Left cardiac atrium (tissue), 4 donors: ENCODE data around the gene EXTL2. TPM values are rescaled to one million over a fixed set of nuclear protein-coding genes. Genes with fewer than 3 reads are reported as not detected.
"Not testable (repeated sequence)": the region's sequence is repeated elsewhere in the genome, so short reads cannot be mapped to it uniquely, and the experiment has no call there.

Experiments used
- ATAC-seq, 2 donors: fragments of 200-7000 bp; cut with Tn5 transposase; one replicate each; pipeline ENCODE4 v1.9.1; 2020; ENCODE audit warnings: mild to moderate bottlenecking in 2 of 2, moderate library complexity in 2 of 2
- DNase-seq: peaks from one replicate; pipeline ENCODE4 v3.0.0-alpha.2; 2020
- intact Hi-C, 2 donors: fragments of 100-400 bp; cut with DNase I; formaldehyde crosslinking; loops; one replicate each; pipeline versions ENCODE4 v1.14.1 to v1.15.1; 2022 to 2023
- total RNA-seq, 2 donors: library from RNA; stranded (reverse); fragmentation: NEBNext Ultra II Directional; extraction: Animal tissue kit (Norgen Biotek cat#: 25700); gene quantifications; one replicate each; pipeline ENCODE4 v1.2.1, GENCODE V29; 2021
- donor health status: DM: no; HTN: yes; CAD: no.
- donor health status: DM: no; HTN: yes; CAD: no; lungs with severe emphysema.
- donor health status: DM: yes; HTN: yes; CAD: no.
- donor health status: Dilated cardiomyopathy.

EXTL2 gene
- total RNA-seq, 2 donors from 2014 or later, result 6.7 to 10.9 TPM

DNA sequence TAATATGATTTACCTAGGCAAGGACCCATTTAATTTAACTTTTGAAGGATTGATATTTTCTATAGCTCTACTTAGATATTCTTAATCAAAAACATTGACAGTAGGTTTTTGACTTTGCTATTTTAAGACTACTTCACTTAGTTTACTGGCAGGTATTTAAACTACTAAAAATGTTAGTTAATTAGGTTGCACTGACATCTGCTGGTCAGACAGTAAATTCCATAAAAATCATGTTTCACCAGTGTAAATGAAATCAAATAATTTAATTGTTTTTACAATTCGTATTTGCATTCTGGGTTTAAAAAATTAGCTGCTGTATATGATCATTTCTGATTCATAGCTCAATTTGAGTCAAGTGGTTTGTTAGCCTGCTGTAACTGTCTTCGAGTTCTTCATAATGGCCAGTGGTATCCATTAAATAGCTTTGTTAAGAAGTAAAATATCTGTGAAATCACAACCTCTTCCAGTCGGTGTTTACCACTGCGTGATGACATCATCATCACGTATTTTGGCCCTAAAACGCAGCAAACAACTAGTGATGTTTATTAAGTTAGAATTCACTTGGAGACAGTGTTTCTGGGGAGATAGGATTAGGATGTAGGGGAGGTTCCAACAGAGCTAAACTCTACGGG lies 26.2 kb downstream of the EXTL2 start:
- DNase-seq (no peak), ATAC-seq (peak in 1 of 2 donors; percentile 17)
- intact Hi-C loops, result loop anchor here (2.0 to 10.0 kb wide), 3 partner anchors 406 to 1054 kb away; no protein-coding TSS in a partner anchor

DNA sequence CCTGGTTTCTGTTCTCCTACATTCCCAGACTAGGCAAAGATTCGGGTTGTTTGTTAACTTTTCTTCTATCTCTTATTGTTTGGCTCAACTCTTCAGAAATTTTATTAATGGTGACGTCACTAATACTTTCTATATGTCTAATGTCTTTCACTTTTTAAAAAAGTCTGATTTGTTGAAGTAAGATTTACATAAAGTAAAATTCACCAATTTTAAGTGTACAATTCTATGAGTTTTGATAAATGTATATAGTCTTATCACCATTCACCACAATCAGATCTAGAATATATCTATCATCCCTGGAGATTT lies 27.8 kb downstream of the EXTL2 start:
- intact Hi-C loops, result loop anchor here (2.0 to 10.0 kb wide), 3 partner anchors 260 to 1052 kb away; no protein-coding TSS in a partner anchor
- ATAC-seq (no peak), DNase-seq (no peak)

DNA sequence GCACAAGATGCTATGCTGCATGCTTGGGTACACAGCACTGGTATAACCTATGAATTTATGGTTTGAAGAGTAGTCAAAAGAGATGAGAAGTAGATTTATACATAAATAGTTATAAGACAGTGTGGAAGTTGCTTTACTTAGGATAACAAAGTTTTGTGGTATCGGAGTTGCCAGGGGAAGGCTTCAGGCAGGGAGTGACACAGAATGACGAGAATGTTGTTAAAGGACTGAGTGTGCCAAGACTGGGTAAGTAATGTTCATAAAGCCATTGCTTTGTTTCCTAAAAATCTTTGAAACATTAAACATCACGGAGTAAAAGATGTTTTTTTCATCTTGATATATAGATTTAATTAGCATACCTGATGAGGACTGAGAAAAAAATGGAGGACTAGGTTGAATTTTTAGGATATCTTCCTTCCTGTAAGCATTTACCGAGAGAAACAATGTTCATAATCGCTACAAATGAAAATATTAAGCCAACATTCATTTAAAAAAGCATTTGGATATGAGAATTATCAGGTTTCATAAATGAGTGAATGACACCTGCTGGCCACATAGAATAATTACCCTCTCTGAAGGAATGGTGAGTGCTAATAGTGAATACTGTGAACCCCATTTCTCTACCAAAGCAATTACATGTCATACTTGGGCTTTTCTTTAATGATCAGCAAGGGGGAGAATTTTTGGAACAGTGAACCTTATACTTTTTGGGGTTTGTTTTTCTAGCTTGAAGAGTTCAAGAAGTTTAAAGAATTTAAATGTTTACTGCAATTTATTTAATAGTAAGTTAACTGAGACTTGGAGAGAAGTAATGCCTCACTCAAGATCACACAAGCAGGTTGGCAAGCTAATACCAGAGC lies 28.4 kb downstream of the EXTL2 start:
- DNase-seq, result no peak
- intact Hi-C loops, result loop anchor here (2.0 to 10.0 kb wide), 3 partner anchors 259 to 1051 kb away; no protein-coding TSS in a partner anchor

DNA sequence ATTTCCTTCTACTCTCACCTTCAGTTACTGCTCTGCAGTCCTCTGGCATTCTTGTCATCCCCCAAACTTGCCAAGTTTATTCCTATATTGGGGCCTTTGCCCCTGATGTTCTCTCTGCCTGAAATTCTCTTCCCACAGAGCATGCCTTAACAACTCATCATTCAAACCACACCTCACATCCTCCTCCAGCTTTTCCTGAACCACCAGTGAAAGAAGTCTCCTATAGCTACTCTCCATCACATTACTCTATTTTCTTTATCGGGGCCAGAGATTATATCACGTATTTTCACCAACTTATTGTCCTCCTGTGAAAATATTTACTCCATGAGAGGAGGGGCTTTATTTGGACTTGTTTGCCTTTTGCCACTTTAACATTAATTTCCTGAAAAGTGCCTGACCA lies 32.1 kb downstream of the EXTL2 start:
- DNase-seq (no peak), ATAC-seq (peak in 1 of 2 donors; percentile 44)
- intact Hi-C loops, result loop anchor here in 1 of 2 donors (5.0 to 10.0 kb wide), 2 partner anchors 250 to 1048 kb away; no protein-coding TSS in a partner anchor

More for the DNA sequence above, 28.4 kb downstream of the EXTL2 start:
- peak; percentile 62 to 70 for ATAC-seq

DNA sequence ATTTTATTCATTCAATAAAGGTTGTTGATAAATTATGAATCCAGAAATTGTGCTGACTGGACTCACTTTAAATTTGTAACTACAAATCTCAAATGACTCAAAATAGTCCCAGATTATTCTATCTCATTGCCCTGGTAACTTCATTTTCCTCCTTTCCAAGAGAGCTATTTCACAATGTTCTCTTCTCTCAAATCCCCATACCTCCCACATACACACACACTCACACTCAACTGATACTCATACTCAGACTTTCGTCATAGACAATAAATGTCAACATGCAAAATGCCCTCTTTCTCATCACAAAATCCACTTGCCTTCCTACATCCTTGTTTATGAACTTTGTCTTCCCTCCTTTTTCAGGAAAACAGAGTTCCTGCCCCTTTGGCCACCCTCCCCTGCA lies 33.3 kb downstream of the EXTL2 start:
- ATAC-seq, result peak in 1 of 2 donors; percentile 79
- intact Hi-C loops, result loop anchor here in 1 of 2 donors (5.0 to 10.0 kb wide), 2 partner anchors 249 to 1047 kb away; no protein-coding TSS in a partner anchor

GRCh38 chr1:100860397-100860991 lies 34.1 kb downstream of the EXTL2 start:
- intact Hi-C loops, result loop anchor here in 1 of 2 donors (5.0 to 10.0 kb wide), 2 partner anchors 248 to 1046 kb away; no protein-coding TSS in a partner anchor
- no peak for ATAC-seq
- no peak for DNase-seq

More for the DNA sequence above, 33.3 kb downstream of the EXTL2 start:
- no peak for DNase-seq

- intact Hi-C loops, ATAC-seq, DNase-seq: not testable (repeated sequence)
These were observed 39.5 kb downstream of the EXTL2 start for GRCh38 chr1:100855116-100855515.

- intact Hi-C loops, result no loop called here
- ATAC-seq (no peak), DNase-seq (no peak)
These were observed 41.7 kb downstream of the EXTL2 start for GRCh38 chr1:100852976-100853375.

DNA sequence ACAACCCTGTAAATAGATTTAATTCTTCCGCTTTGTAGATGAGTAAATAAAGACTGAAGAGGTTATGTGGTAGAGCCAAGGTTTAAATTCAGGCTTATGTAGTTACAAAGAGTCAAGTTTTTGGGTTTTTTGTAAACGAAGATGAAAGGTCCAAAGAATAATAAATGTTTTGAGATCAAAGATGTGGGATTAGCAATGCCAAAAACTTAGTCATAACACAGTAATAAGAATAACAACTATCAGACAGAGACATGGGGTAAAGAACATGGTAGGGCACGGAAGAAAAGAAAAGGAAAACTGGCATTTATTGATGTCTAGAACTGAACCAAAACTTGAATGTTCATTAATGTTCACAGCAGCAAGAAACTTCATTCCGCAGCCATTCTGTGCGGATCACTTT lies 42.9 kb downstream of the EXTL2 start:
- ATAC-seq (no peak), DNase-seq (no peak)
- intact Hi-C loops, result no loop called here

DNA sequence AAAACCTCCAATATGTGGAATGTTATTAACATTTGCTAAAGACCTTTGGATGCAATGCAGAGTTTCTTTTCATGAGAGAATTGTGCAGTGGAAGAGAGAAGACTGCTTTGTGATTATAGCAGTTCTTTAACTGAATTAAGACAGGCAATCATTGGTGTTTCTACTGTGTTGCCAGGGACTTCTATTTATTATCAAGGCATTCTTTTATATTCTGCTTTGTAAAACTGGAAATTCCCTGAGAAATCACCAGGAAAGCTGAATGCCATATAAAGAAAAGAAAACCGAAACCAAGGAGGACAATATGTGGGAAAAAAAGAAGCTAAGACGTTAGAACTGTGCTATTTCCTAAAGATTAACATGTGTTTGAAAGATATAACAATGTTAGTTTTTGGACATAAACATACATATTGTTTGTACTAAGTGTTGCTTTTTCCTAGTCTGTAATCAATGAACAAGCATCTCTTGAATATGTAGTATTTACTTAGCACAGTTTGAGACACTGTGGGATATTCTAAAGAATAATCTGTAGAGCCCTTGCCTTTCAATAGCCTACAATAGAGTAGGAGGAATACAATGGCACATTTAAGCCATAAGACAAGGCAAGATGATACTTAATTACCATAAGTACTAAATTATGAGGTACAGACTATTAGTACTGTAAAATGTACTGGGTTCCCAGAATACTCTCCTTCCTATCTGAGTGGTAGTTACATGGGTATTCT lies 47.1 kb downstream of the EXTL2 start:
- DNase-seq (no peak), ATAC-seq (no peak)
- intact Hi-C loops, result no loop called here

- ATAC-seq, intact Hi-C loops, DNase-seq: not testable (repeated sequence)
These were observed 51.5 kb downstream of the EXTL2 start for GRCh38 chr1:100843160-100843559.

GRCh38 chr1:100835866-100836842 lies 58.5 kb downstream of the EXTL2 start:
- no peak for DNase-seq
- intact Hi-C loops, result no loop called here
- no peak for ATAC-seq

DNA sequence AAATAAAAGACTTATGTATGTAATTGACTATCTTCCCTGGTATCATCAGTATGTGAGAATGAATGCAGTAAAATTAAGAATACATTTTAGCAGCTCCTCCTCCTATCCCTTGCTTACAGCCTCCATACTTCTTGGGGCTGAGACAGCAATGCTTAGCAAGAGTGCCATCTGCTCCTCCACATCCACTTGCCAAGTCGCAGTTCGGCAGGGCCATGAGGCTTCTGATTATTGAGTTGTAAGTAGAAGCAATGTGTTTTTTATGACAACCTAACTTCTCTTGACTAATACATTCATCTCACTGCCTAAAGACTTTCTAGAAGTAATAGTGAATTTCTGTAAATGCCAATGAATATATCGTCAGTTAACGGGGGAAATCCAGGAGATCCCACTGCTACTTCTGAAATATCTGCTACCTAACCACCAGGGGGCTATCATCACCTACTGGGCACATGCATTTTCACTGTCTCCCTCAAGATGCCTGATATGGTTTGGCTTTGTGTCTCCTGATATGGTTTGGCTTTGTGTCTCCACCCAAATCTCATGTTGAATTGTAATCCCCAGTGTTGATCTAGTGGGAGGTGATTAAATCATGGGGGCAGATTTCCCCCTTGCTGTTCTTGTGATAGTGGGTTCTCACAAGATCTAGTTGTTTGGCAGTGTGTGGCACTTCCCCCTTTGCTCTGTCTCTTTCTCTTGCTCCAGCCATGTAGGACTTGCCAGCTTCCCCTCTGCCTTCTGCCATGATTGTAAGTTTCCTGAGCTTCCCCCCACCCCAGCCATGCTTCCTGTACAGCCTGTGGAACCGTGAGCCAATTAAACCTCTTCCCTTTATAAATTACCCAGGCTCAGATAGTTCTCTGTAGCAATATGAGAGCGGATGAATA lies 59.6 kb downstream of the EXTL2 start:
- intact Hi-C loops, result no loop called here
- DNase-seq (no peak), ATAC-seq (no peak)

- ATAC-seq, result no peak
- intact Hi-C loops, result no loop called here
- no peak for DNase-seq
These were observed 61.8 kb downstream of the EXTL2 start for GRCh38 chr1:100832694-100833428.

DNA sequence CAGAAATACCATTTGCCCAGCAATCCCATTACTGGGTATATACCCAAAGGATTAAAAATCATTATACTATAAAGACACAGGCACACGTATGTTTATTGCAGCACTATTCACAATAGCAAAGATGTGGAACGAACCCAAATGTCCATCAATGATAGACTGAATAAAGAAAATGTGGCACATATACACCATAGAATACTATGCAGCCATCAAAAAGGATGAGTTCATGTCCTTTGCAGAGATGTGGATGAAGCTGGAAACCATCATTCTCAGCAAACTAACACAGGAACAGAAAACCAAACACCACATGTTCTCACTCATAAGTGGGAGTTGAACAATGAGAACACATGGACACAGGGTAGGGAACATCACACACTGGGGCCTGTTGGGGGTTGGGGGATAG lies 69.0 kb downstream of the EXTL2 start:
- intact Hi-C loops, DNase-seq, ATAC-seq: not testable (repeated sequence)
